ENCODE data around the gene GRIK4.

GRIK4 gene

DNA sequence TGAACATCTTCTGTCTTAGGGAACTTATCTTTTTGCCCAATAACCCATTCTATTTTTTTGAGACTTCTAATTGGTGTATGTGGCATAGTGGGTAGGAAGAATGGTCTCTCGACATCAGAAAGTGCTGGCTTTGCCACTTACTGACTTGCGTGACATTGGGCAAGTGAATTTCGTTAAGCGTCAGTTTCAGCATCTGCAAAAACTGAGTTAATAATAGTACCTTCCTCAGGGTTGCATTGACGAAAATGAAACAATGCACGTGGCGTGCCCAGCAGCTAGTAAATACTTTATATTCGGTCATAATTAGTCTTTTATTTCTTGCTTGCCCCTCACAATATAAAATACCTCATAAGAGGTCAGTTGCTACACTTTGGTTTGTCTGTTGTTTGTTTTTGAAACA is 12.5 kb upstream of the GRIK4 start:
- Histone ChIP-seq H3K4me1 (ENCODE audit: low read depth, poor library complexity, severe bottlenecking) (peaks cover 60% of the 10 kb centered on the region), H3K79me2 (ENCODE audit: insufficient read depth, low read depth) (no peaks in the 10 kb centered on the region), H3K27me3 (ENCODE audit: insufficient read depth, low read depth) (no peaks in the 10 kb centered on the region), H3K27ac (peak overlapping the region; percentile 97), H3K4me3 (IDR thresholded peaks at IDR 0.05; ENCODE audit: insufficient read depth, low read depth, low read length) (no peak overlapping the region), H3K4me2 (peak overlapping the region; percentile 63), H4K20me1 (ENCODE audit: insufficient read depth) (no peaks in the 10 kb centered on the region), H3K9ac (peak overlapping the region; percentile 70; the same call in 1 of the 2 replicates), H3K36me3 (ENCODE audit: insufficient read depth) (no peaks in the 10 kb centered on the region), H2AFZ (ENCODE audit: low read depth) (no peak overlapping the region)
- TF ChIP-seq CTCF (conservative IDR thresholded peaks at IDR 0.05; ENCODE audit: low read depth, low read length), result no peak

GRCh38 chr11:120499859-120500258 is 11.7 kb upstream of the GRIK4 start:
- H3K36me3 ChIP-seq (ENCODE audit: insufficient read depth), result no peaks in the 10 kb centered on the region
- H3K79me2 ChIP-seq (ENCODE audit: insufficient read depth, low read depth), result no peaks in the 10 kb centered on the region
- peak overlapping the region; percentile 70; the same call in 1 of the 2 replicates for H3K9ac ChIP-seq
- H3K4me3 ChIP-seq (IDR thresholded peaks at IDR 0.05; ENCODE audit: insufficient read depth, low read depth, low read length), result no peak overlapping the region
- no peak for TF ChIP-seq CTCF (conservative IDR thresholded peaks at IDR 0.05; ENCODE audit: low read depth, low read length)
- H3K4me1 ChIP-seq (ENCODE audit: low read depth, poor library complexity, severe bottlenecking), result peaks cover 52% of the 10 kb centered on the region
- H4K20me1 ChIP-seq (ENCODE audit: insufficient read depth), result no peaks in the 10 kb centered on the region
- no peak overlapping the region for H2AFZ ChIP-seq (ENCODE audit: low read depth)
- peak overlapping the region; percentile 97 for H3K27ac ChIP-seq
- H3K27me3 ChIP-seq (ENCODE audit: insufficient read depth, low read depth), result no peaks in the 10 kb centered on the region
- H3K4me2 ChIP-seq, result peak overlapping the region; percentile 63

DNA sequence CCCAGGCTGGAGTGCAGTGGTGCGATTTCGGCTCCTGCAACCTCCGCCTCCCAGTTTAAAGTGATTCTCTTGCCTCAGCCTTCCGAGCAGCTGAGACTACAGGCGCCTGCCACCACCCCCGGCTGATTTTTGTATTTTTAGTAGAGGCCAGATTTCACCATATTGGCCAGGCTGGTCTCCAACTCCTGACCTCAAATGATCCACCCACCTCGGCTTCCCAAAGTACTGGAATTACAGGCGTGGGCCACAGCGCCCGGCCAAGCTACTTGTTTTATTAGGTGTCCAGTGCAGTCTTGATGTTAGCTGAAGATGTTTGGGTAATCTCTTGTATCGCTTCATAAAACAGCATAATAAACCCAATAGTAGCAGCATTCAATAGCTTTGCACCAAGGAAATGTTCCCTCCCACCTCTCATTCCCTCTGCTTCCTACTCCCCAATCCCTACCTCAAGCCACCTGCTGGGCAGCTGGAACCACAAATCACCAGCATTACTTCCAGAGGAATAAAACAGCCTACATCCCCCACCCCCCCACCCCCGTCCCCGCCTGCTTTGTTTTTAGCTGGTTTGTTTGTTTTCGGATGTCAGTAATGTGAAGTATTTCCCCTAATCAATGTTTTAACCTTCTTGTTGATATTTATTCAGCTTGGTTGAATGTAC is 11.0 kb upstream of the GRIK4 start:
- no peaks in the 10 kb centered on the region for H4K20me1 ChIP-seq (ENCODE audit: insufficient read depth)
- H3K4me2 ChIP-seq, result peak overlapping the region; percentile 66
- peak overlapping the region; percentile 97 for H3K27ac ChIP-seq
- H3K4me3 ChIP-seq (IDR thresholded peaks at IDR 0.05; ENCODE audit: insufficient read depth, low read depth, low read length), result no peak overlapping the region
- peak overlapping the region; percentile 70; the same call in 1 of the 2 replicates for H3K9ac ChIP-seq
- H3K36me3 ChIP-seq (ENCODE audit: insufficient read depth), result no peaks in the 10 kb centered on the region
- no peak overlapping the region for H2AFZ ChIP-seq (ENCODE audit: low read depth)
- no peaks in the 10 kb centered on the region for H3K27me3 ChIP-seq (ENCODE audit: insufficient read depth, low read depth)
- no peak for TF ChIP-seq CTCF (conservative IDR thresholded peaks at IDR 0.05; ENCODE audit: low read depth, low read length)
- H3K79me2 ChIP-seq (ENCODE audit: insufficient read depth, low read depth), result no peaks in the 10 kb centered on the region
- peaks cover 45% of the 10 kb centered on the region for H3K4me1 ChIP-seq (ENCODE audit: low read depth, poor library complexity, severe bottlenecking)

- Histone ChIP-seq H3K4me2 (peak overlapping the region; percentile 66; the same call in 1 of the 2 replicates), H3K36me3 (ENCODE audit: insufficient read depth) (no peaks in the 10 kb centered on the region), H3K27me3 (ENCODE audit: insufficient read depth, low read depth) (no peaks in the 10 kb centered on the region), H3K4me3 (IDR thresholded peaks at IDR 0.05; ENCODE audit: insufficient read depth, low read depth, low read length) (no peak overlapping the region), H4K20me1 (ENCODE audit: insufficient read depth) (no peaks in the 10 kb centered on the region), H3K4me1 (ENCODE audit: low read depth, poor library complexity, severe bottlenecking) (peaks cover 45% of the 10 kb centered on the region), H3K79me2 (ENCODE audit: insufficient read depth, low read depth) (no peaks in the 10 kb centered on the region), H3K27ac (peak overlapping the region; percentile 97), H3K9ac (peak overlapping the region; percentile 35; the same call in 1 of the 2 replicates), H2AFZ (ENCODE audit: low read depth) (no peak overlapping the region)
- TF ChIP-seq CTCF (conservative IDR thresholded peaks at IDR 0.05; ENCODE audit: low read depth, low read length), result no peak
Measured at GRCh38 chr11:120501440-120501839, 10.1 kb upstream of the GRIK4 start.
